SK-N-SH (cell line): ENCODE measurements around the gene LIMK2. TPM values are rescaled to one million over a fixed set of nuclear protein-coding genes. Genes with fewer than 3 reads are reported as not detected.

Experiments used
- CTCF ChIA-PET: fragments of 300-600, 350-600 bp; formaldehyde crosslinking; extraction: SDS; loops from one replicate; lab custom pipeline; 2021; lab: Yijun Ruan, JAX
- POLR2A ChIA-PET: fragments of 350-600 bp; sonication (Branson Sonifier 250); formaldehyde crosslinking; extraction: SDS; loops from one replicate; lab custom pipeline; 2020; ENCODE audit warnings: antibody characterized with exemption, inconsistent platforms; lab: Yijun Ruan, JAX
- DNase-seq: peaks from one replicate; pipeline ENCODE4 v3.0.0; 2012
- H2AFZ ChIP-seq: fragments of 200-600 bp; sonication (generic); 2 replicates; pipeline ENCODE4 v1.8.1; 2016; ENCODE audit warnings: antibody characterized with exemption, mild to moderate bottlenecking, low read depth
- H3F3A ChIP-seq: fragments of 200-600 bp; sonication (generic); replicated peaks from 2 replicates; pipeline ENCODE3; 2016; ENCODE audit warnings: antibody characterized with exemption, mild to moderate bottlenecking; ENCODE audit not compliant: insufficient read depth
- H3K27ac ChIP-seq, 2 experiments: fragments of 200-500 bp in 1 of 2; fragments of 200-600 bp in 1 of 2; sonication (Bioruptor generic) in 1 of 2; sonication (generic), shearing (Covaris generic) in 1 of 2; 2 replicates each; pipeline versions ENCODE4 v1.5.1 to v1.6.1; 2014 to 2016; ENCODE audit warnings: low read depth in 2 of 2, inconsistent platforms in 1 of 2, low read length in 1 of 2, mild to moderate bottlenecking in 1 of 2, mixed read lengths in 1 of 2
- H3K27me3 ChIP-seq: fragments of 200-600 bp; sonication (generic), shearing (Covaris generic); 2 replicates; pipeline ENCODE4 v1.6.1; 2016; ENCODE audit warnings: mixed run types; ENCODE audit not compliant: insufficient read depth
- H3K36me3 ChIP-seq, 2 experiments: fragments of 200-500 bp in 1 of 2; fragments of 200-600 bp in 1 of 2; sonication (Bioruptor generic) in 1 of 2; sonication (generic) in 1 of 2; replicated peaks in 1 of 2; 2 replicates each; pipeline versions ENCODE3 to v1.5.1; 2014 to 2016; ENCODE audit warnings: low read length in 1 of 2, mild to moderate bottlenecking in 1 of 2; ENCODE audit not compliant: insufficient read depth in 2 of 2, control insufficient read depth in 1 of 2
- H3K4me1 ChIP-seq, 2 experiments: fragments of 200-500 bp in 1 of 2; fragments of 200-600 bp in 1 of 2; sonication (Bioruptor generic) in 1 of 2; sonication (generic), shearing (Covaris generic) in 1 of 2; 2 replicates each; pipeline versions ENCODE4 v1.5.1 to v1.6.1; 2014 to 2016; ENCODE audit warnings: low read depth in 1 of 2, low read length in 1 of 2, mixed run types in 1 of 2; ENCODE audit not compliant: insufficient read depth in 2 of 2, control insufficient read depth in 1 of 2
- H3K4me2 ChIP-seq: fragments of 200-600 bp; sonication (generic), shearing (Covaris generic); 2 replicates; pipeline ENCODE4 v1.6.1; 2017; ENCODE audit warnings: mixed run types
- H3K4me3 ChIP-seq, 2 experiments: fragments of 200-500 bp in 1 of 2; fragments of 200-600 bp in 1 of 2; sonication (Bioruptor generic) in 1 of 2; sonication (generic), shearing (Covaris generic) in 1 of 2; 2 replicates each; pipeline versions ENCODE4 v1.5.1 to v1.8.1; 2014 to 2016; ENCODE audit warnings: low read depth in 2 of 2, inconsistent platforms in 1 of 2, low read length in 1 of 2, mild to moderate bottlenecking in 1 of 2, mixed read lengths in 1 of 2, moderate library complexity in 1 of 2
- H3K79me2 ChIP-seq: fragments of 200-600 bp; sonication (generic); 2 replicates; pipeline ENCODE4 v1.8.1; 2017; ENCODE audit warnings: mild to moderate bottlenecking; ENCODE audit not compliant: insufficient read depth
- H3K9ac ChIP-seq: fragments of 200-600 bp; sonication (generic); 2 replicates; pipeline ENCODE4 v1.6.1; 2017; ENCODE audit warnings: mixed run types
- H3K9me2 ChIP-seq: fragments of 200-600 bp; sonication (generic); 2 replicates; pipeline ENCODE4 v1.6.1; 2017; ENCODE audit warnings: mixed run types
- H3K9me3 ChIP-seq: fragments of 200-600 bp; sonication (generic); 2 replicates; pipeline ENCODE4 v1.6.1; 2017; ENCODE audit warnings: mixed run types, mild to moderate bottlenecking, moderate library complexity
- H4K20me1 ChIP-seq: fragments of 200-600 bp; sonication (generic); 2 replicates; pipeline ENCODE4 v1.6.1; 2017; ENCODE audit warnings: mild to moderate bottlenecking, mixed run types; ENCODE audit not compliant: insufficient read depth
- CHD2 ChIP-seq: fragments of 150-350 bp; IDR thresholded peaks from 2 replicates; pipeline ENCODE4 v1.6.1; 2018; ENCODE audit warnings: low read length; ENCODE audit not compliant: partially characterized antibody
- ELF1 ChIP-seq: IDR thresholded peaks from 2 replicates; pipeline ENCODE4 v1.4.0; 2012
- EZH2phosphoT487 ChIP-seq: fragments of 200-600 bp; sonication (generic); IDR thresholded peaks from 2 replicates; pipeline ENCODE4 v1.6.1; 2017; ENCODE audit warnings: low read depth, mixed run types, mild to moderate bottlenecking, antibody characterized with exemption, moderate library complexity, borderline replicate concordance
- FOXJ3 ChIP-seq: sonication (generic); formaldehyde crosslinking; IDR thresholded peaks from 2 replicates; pipeline ENCODE4 v1.5.1; 2020; ENCODE audit warnings: mild to moderate bottlenecking, missing genetic modification reagents
- FOXM1 ChIP-seq: IDR thresholded peaks from 2 replicates; pipeline ENCODE4 v1.4.0; 2012; ENCODE audit warnings: low read depth, mild to moderate bottlenecking
- MEF2A ChIP-seq: IDR thresholded peaks from 2 replicates; pipeline ENCODE4 v1.4.0; 2012; ENCODE audit warnings: low read depth, borderline replicate concordance
- NFIC ChIP-seq: IDR thresholded peaks from 2 replicates; pipeline ENCODE4 v1.4.0; 2012; ENCODE audit warnings: borderline replicate concordance
- NRF1 ChIP-seq: IDR thresholded peaks from 2 replicates; pipeline ENCODE4 v1.6.1; 2012; ENCODE audit warnings: low read depth, mild to moderate bottlenecking, low read length
- RAD21 ChIP-seq: IDR thresholded peaks from 2 replicates; pipeline ENCODE4 v1.6.1; 2012; ENCODE audit warnings: mild to moderate bottlenecking, low read length
- RCOR1 ChIP-seq: fragments of 150-350 bp; IDR thresholded peaks from 2 replicates; pipeline ENCODE4 v1.6.1; 2017; ENCODE audit warnings: antibody characterized with exemption, low read length
- RFX5 ChIP-seq: IDR thresholded peaks from 2 replicates; pipeline ENCODE4 v1.6.1; 2012; ENCODE audit warnings: mild to moderate bottlenecking, improper control_type of control experiment, low read length
- RXRA ChIP-seq: IDR thresholded peaks from 2 replicates; pipeline ENCODE4 v1.4.0; 2012; ENCODE audit warnings: low read depth, mild to moderate bottlenecking, borderline replicate concordance
- TAF1 ChIP-seq: IDR thresholded peaks from 2 replicates; pipeline ENCODE4 v1.6.1; 2012; ENCODE audit warnings: low read depth, mild to moderate bottlenecking, low read length, moderate library complexity, borderline replicate concordance
- TEAD4 ChIP-seq: IDR thresholded peaks from 2 replicates; pipeline ENCODE4 v1.4.0; 2012; ENCODE audit warnings: mild to moderate bottlenecking, borderline replicate concordance; ENCODE audit not compliant: insufficient read depth
- YY1 ChIP-seq: IDR thresholded peaks from 2 replicates; pipeline ENCODE4 v1.4.0; 2012; ENCODE audit warnings: low read depth, mild to moderate bottlenecking
- WGBS: methylation state at CpG from one replicate; pipeline ENCODE4 v1.1.6; 2017; ENCODE audit warnings: low lambda C conversion rate; 5-methylcytosine and 5-hydroxymethylcytosine counted together
- polyA plus RNA-seq, 3 experiments: library from polyadenylated mRNA; depleted of rRNA; stranded (reverse); fragments of >200 nt; gene quantifications; 2 replicates each; pipeline ENCODE4 v1.2.3, GENCODE V29; 2012
- TF ChIP-seq, protein P1 (sequence below): fragments of 150-350 bp; IDR thresholded peaks from 2 replicates; pipeline ENCODE4 v1.6.1; 2016; ENCODE audit warnings: mild to moderate bottlenecking, low read depth, low read length
- TF ChIP-seq, protein P2 (sequence below): IDR thresholded peaks from 2 replicates; pipeline ENCODE4 v1.4.0; 2012; ENCODE audit warnings: low read depth, borderline replicate concordance
- TF ChIP-seq, protein P3 (sequence below): IDR thresholded peaks from 2 replicates; pipeline ENCODE4 v1.4.0; 2012; ENCODE audit warnings: low read depth
- TF ChIP-seq, protein P4 (sequence below): IDR thresholded peaks from 2 replicates; pipeline ENCODE4 v1.4.0; 2012; ENCODE audit warnings: low read depth, borderline replicate concordance

LIMK2 gene
- polyA plus RNA-seq, 1 of the 3 experiments (the other 2 are of a cell fraction): 9.8 TPM

DNA sequence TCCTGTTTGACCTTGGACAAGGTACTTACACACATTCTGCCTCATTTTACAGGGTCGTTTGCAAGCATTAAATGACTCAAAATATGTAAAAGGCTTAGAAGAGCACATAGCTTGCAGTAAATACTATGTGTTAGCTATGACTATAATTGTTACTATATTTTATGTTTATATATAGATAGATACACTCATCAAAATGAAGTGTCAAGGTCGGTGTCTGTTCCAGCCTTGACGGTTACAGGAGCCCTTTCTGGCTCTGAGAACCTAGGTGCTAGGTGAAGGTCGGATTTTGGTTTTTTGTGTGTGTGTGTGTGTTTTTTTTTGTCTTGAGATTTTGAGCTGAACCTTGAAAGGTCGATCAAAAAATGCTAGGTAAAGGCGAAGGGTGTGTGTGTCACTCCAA, 24.5 kb upstream of the LIMK2 start:
- H3K4me1 ChIP-seq: no peaks in the 10 kb centered on the region
- no peaks in the 10 kb centered on the region for H3K27me3 ChIP-seq
- ChIA-PET POLR2A (no interaction called here), CTCF (interaction anchor here (0.8 to 1.7 kb wide), 4 partner anchors 12 to 44 kb away, joined by 3 to 5 read pairs (median 4); partner anchors contain the start of gene LIMK2)
- 87% methylated on average over 6 of the region's 6 CpGs for WGBS
- DNase-seq: no peak
- TF ChIP-seq TAF1: no peak
- TF ChIP-seq TEAD4: no peak
- no peak for TF ChIP-seq RCOR1
- TF ChIP-seq, protein P1, sequence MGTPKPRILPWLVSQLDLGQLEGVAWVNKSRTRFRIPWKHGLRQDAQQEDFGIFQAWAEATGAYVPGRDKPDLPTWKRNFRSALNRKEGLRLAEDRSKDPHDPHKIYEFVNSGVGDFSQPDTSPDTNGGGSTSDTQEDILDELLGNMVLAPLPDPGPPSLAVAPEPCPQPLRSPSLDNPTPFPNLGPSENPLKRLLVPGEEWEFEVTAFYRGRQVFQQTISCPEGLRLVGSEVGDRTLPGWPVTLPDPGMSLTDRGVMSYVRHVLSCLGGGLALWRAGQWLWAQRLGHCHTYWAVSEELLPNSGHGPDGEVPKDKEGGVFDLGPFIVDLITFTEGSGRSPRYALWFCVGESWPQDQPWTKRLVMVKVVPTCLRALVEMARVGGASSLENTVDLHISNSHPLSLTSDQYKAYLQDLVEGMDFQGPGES: no peak
- TF ChIP-seq, protein P2, sequence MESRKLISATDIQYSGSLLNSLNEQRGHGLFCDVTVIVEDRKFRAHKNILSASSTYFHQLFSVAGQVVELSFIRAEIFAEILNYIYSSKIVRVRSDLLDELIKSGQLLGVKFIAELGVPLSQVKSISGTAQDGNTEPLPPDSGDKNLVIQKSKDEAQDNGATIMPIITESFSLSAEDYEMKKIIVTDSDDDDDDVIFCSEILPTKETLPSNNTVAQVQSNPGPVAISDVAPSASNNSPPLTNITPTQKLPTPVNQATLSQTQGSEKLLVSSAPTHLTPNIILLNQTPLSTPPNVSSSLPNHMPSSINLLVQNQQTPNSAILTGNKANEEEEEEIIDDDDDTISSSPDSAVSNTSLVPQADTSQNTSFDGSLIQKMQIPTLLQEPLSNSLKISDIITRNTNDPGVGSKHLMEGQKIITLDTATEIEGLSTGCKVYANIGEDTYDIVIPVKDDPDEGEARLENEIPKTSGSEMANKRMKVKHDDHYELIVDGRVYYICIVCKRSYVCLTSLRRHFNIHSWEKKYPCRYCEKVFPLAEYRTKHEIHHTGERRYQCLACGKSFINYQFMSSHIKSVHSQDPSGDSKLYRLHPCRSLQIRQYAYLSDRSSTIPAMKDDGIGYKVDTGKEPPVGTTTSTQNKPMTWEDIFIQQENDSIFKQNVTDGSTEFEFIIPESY: no peak
- TF ChIP-seq, protein P3, sequence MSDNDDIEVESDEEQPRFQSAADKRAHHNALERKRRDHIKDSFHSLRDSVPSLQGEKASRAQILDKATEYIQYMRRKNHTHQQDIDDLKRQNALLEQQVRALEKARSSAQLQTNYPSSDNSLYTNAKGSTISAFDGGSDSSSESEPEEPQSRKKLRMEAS: no peak
- TF ChIP-seq FOXM1: no peak
- TF ChIP-seq YY1: no peak
- no peak for TF ChIP-seq RAD21
- H3K27ac ChIP-seq: no peak overlapping the region
- no peaks in the 10 kb centered on the region for H3F3A ChIP-seq
- H4K20me1 ChIP-seq: 0 out of 2 replicates have a peak, but pooled peaks cover 5% of the 10 kb centered on the region
- H3K36me3 ChIP-seq: peaks cover 12 to 13% of the 10 kb centered on the region in 2 experiments
- no peaks in the 10 kb centered on the region for H3K9me2 ChIP-seq
- H3K79me2 ChIP-seq: peaks cover 54% of the 10 kb centered on the region
- no peak overlapping the region for H3K9ac ChIP-seq
- no peak overlapping the region for H2AFZ ChIP-seq
- H3K9me3 ChIP-seq: no peaks in the 10 kb centered on the region
- no peak overlapping the region for H3K4me3 ChIP-seq
- no peak overlapping the region for H3K4me2 ChIP-seq

DNA sequence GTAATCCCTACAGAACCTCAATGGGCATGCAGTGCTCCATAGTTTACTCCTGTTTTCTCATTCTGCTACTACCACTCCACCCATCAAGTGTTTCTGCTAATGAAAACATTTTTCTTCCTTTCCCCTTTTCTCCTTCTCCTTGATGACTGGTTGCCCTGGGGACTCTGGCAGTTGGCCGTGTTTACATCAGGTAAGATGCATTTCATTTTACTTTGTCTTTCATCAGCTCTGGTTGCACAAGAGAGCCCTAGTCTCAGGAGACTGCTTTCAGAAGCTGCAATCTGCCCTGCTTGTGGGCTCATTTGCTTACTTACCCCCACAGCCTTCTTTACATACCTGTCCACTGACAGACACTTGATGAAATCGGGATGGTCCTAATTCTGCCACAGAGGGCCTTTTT, 19.6 kb upstream of the LIMK2 start:
- no peak overlapping the region for H2AFZ ChIP-seq
- ChIA-PET POLR2A (no interaction called here), CTCF (interaction anchor here (0.9 to 2.4 kb wide), 4 partner anchors 7 to 20 kb away, joined by 3 to 8 read pairs (median 3); partner anchors contain the start of gene LIMK2)
- H3K4me1 ChIP-seq: no peaks in the 10 kb centered on the region
- H3K9me2 ChIP-seq: no peaks in the 10 kb centered on the region
- no peak overlapping the region for H3K4me2 ChIP-seq
- H3K4me3 ChIP-seq: no peak overlapping the region
- H3K27me3 ChIP-seq: no peaks in the 10 kb centered on the region
- 0 out of 2 replicates have a peak, but pooled peaks cover 5% of the 10 kb centered on the region for H4K20me1 ChIP-seq
- no peak overlapping the region for H3K27ac ChIP-seq
- WGBS: 86% methylated on average over 2 of the region's 2 CpGs
- peaks cover 17 to 22% of the 10 kb centered on the region in 2 experiments for H3K36me3 ChIP-seq
- H3K9ac ChIP-seq: no peak overlapping the region
- DNase-seq: no peak
- no peaks in the 10 kb centered on the region for H3K9me3 ChIP-seq
- peaks cover 35% of the 10 kb centered on the region for H3K79me2 ChIP-seq
- H3F3A ChIP-seq: no peaks in the 10 kb centered on the region
- no peak for TF ChIP-seq NFIC
- TF ChIP-seq NRF1: no peak
- no peak for TF ChIP-seq FOXJ3 (CRISPR knock-in tag)
- TF ChIP-seq, protein P4, sequence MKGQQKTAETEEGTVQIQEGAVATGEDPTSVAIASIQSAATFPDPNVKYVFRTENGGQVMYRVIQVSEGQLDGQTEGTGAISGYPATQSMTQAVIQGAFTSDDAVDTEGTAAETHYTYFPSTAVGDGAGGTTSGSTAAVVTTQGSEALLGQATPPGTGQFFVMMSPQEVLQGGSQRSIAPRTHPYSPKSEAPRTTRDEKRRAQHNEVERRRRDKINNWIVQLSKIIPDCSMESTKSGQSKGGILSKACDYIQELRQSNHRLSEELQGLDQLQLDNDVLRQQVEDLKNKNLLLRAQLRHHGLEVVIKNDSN: no peak
- no peak for TF ChIP-seq CHD2
- TF ChIP-seq, protein P2: no peak
- no peak for TF ChIP-seq FOXM1
- TF ChIP-seq, protein P1: no peak
- TF ChIP-seq MEF2A: no peak
- no peak for TF ChIP-seq RFX5
- no peak for TF ChIP-seq TEAD4
- TF ChIP-seq RXRA: no peak
- no peak for TF ChIP-seq EZH2phosphoT487
- TF ChIP-seq TAF1: no peak
- TF ChIP-seq ELF1: no peak
